Adrenal gland (tissue), 12 donors: ENCODE measurements around the gene PDE4C. TPM values are rescaled to one million over a fixed set of nuclear protein-coding genes. Genes with fewer than 3 reads are reported as not detected.
"Not testable (repeated sequence)": the region's sequence is repeated elsewhere in the genome, so short reads cannot be mapped to it uniquely, and the experiment has no call there.

ENCODE experiments used
- DNase-seq, 7 donors: peaks; one replicate each; pipeline ENCODE4 v3.0.0-alpha.2; 2019 to 2020
- H3K27ac ChIP-seq, 5 donors: fragments of 200-600 bp; sonication (generic) in 4 of 5; 1 replicate in 3 of 5; 2 replicates in 2 of 5; pipeline versions ENCODE4 v1.5.1 to v1.8.0; 2016 to 2020; ENCODE audit warnings: mild to moderate bottlenecking in 1 of 5
- H3K27me3 ChIP-seq: fragments of 200-600 bp; 2 replicates; pipeline ENCODE4 v1.8.0; 2021
- H3K36me3 ChIP-seq, 2 donors: fragments of 200-600 bp; replicated peaks in 1 of 2; 1 replicate in 1 of 2; 2 replicates in 1 of 2; pipeline versions ENCODE4 v1.5.1 to v1.8.0; 2018 to 2022
- H3K4me1 ChIP-seq, 2 donors: fragments of 200-600 bp; replicated peaks in 1 of 2; 1 replicate in 1 of 2; 2 replicates in 1 of 2; pipeline versions ENCODE4 v1.5.1 to v1.8.0; 2018 to 2021
- H3K4me3 ChIP-seq, 4 donors: fragments of 200-600 bp; sonication (generic) in 3 of 4; one replicate each; pipeline ENCODE4 v1.5.1; 2016 to 2018
- H3K9me3 ChIP-seq, 3 donors: fragments of 200-600 bp; sonication (generic) in 1 of 3; replicated peaks in 1 of 3; 1 replicate in 2 of 3; 2 replicates in 1 of 3; pipeline versions ENCODE4 v1.5.1 to v1.8.0; 2016 to 2021
- POLR2A ChIP-seq, 2 donors: fragments of 450-650 bp; IDR thresholded peaks; one replicate each; pipeline ENCODE4 v1.6.1; 2017; ENCODE audit warnings: antibody characterized with exemption in 2 of 2, mild to moderate bottlenecking in 2 of 2, moderate library complexity in 1 of 2
- WGBS, 4 donors: extraction: QIAGEN DNeasy Blood & Tissue Kit in 2 of 4; methylation state at CpG; one replicate each; pipeline versions ENCODE4 v1.1.5 to v1.1.7; 2013 to 2017; 5-methylcytosine and 5-hydroxymethylcytosine counted together
- intact Hi-C, 2 donors: fragments of 100-400 bp; cut with DNase I; formaldehyde crosslinking; loops; one replicate each; pipeline versions ENCODE4 v1.14.1 to v1.15.0; 2022 to 2023
- polyA plus RNA-seq, 3 donors: library from polyadenylated mRNA; stranded (reverse); fragments of 200-250 nt in 2 of 3; fragments of 350-450 nt in 1 of 3; fragmentation: Illumina TruSeq in 1 of 3; extraction: RNeasy Lipid Tissue Mini Kit (QIAGEN cat#74804) in 1 of 3; gene quantifications; one replicate each; pipeline ENCODE4 v1.2.3, GENCODE V29; 2013 to 2014
- total RNA-seq, 9 donors: library from RNA; depleted of rRNA in 4 of 9; stranded (reverse); fragments of >200 nt in 4 of 9; fragments of 120-200 nt in 1 of 9; fragmentation: NEBNext Ultra II Directional in 1 of 9; extraction: Animal tissue kit (Norgen Biotek cat#: 25700) in 1 of 9; gene quantifications; one replicate each; pipeline versions ENCODE4 v1.1.0 to v1.2.4, GENCODE V29; 2013 to 2023
- TF ChIP-seq, protein P1 (sequence below), 6 experiments: fragments of 450-650 bp in 4 of 6; fragments of 200-600 bp in 2 of 6; sonication (generic) in 1 of 6; IDR thresholded peaks; 1 replicate in 5 of 6; 2 replicates in 1 of 6; pipeline versions ENCODE4 v1.5.1 to v1.8.0; 2016 to 2021; ENCODE audit warnings: antibody characterized with exemption in 6 of 6, mild to moderate bottlenecking in 2 of 6, moderate library complexity in 1 of 6
- donor health status: healthy with polysubstance abuse.
- donor health status: Bipolar disorder and iron deficiency.
- donor health status: DM: yes; HTN: yes; CAD: no.
- donor health status: DM: no; HTN: no; CAD: no.
- donor health status: DM: no; HTN: no; CAD: no.
- donor health status: DM: yes; HTN: yes; CAD: no.

Gene PDE4C
- total and polyA plus RNA-seq, 12 donors, result 0.11 to 2.4 (median 0.61) TPM; not detected in 1

GRCh38 chr19:18218159-18218558 is 8.1 kb downstream of the PDE4C start:
- Histone ChIP-seq H3K4me1 (no peaks in the 10 kb centered on the region), H3K9me3 (no peaks in the 10 kb centered on the region), H3K4me3 (no peak overlapping the region), H3K36me3 (no peaks in the 10 kb centered on the region), H3K27ac (no peak overlapping the region), H3K27me3 (peaks cover 3% of the 10 kb centered on the region)
- WGBS, 4 donors, result 59 to 89% (median 83%) methylated on average over 4 to 17 of the region's 17 CpGs
- intact Hi-C loops, result loop anchor here in 1 of 2 donors (5.0 kb wide), 1 partner anchor 39 kb away; a partner anchor contains a TSS
- DNase-seq, result no peak
- no peak for TF ChIP-seq POLR2A (IDR thresholded peaks at IDR 0.05)
- TF ChIP-seq, protein P1, sequence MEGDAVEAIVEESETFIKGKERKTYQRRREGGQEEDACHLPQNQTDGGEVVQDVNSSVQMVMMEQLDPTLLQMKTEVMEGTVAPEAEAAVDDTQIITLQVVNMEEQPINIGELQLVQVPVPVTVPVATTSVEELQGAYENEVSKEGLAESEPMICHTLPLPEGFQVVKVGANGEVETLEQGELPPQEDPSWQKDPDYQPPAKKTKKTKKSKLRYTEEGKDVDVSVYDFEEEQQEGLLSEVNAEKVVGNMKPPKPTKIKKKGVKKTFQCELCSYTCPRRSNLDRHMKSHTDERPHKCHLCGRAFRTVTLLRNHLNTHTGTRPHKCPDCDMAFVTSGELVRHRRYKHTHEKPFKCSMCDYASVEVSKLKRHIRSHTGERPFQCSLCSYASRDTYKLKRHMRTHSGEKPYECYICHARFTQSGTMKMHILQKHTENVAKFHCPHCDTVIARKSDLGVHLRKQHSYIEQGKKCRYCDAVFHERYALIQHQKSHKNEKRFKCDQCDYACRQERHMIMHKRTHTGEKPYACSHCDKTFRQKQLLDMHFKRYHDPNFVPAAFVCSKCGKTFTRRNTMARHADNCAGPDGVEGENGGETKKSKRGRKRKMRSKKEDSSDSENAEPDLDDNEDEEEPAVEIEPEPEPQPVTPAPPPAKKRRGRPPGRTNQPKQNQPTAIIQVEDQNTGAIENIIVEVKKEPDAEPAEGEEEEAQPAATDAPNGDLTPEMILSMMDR (IDR thresholded peaks at IDR 0.05), result no peak

GRCh38 chr19:18216789-18217188 is 9.4 kb downstream of the PDE4C start:
- no peaks in the 10 kb centered on the region for H3K4me1 ChIP-seq
- no peak overlapping the region for H3K27ac ChIP-seq
- TF ChIP-seq, protein P1 (IDR thresholded peaks at IDR 0.05), result no peak
- TF ChIP-seq POLR2A (IDR thresholded peaks at IDR 0.05), result no peak
- WGBS, 4 donors, result 86 to 94% (median 92%) methylated on average over 7 to 8 of the region's 8 CpGs
- H3K9me3 ChIP-seq, result no peaks in the 10 kb centered on the region
- H3K27me3 ChIP-seq, result no peaks in the 10 kb centered on the region
- H3K4me3 ChIP-seq, result no peak overlapping the region
- DNase-seq, result no peak
- intact Hi-C loops, result loop anchor here in 1 of 2 donors (5.0 kb wide), 1 partner anchor 41 kb away; a partner anchor contains a TSS
- H3K36me3 ChIP-seq, result no peaks in the 10 kb centered on the region

GRCh38 chr19:18214779-18215433 is 11.3 kb downstream of the PDE4C start:
- no peaks in the 10 kb centered on the region for H3K36me3 ChIP-seq
- no peaks in the 10 kb centered on the region for H3K9me3 ChIP-seq
- no peak overlapping the region for H3K27ac ChIP-seq
- intact Hi-C loops, result loop anchor here (5.0 kb wide), 2 partner anchors 37 to 42 kb away; a partner anchor contains a TSS
- 58 to 71% (median 64%) methylated on average over 7 of the region's 7 CpGs for whole genome bisulfite sequencing, 4 donors
- H3K4me1 ChIP-seq, result no peaks in the 10 kb centered on the region
- DNase-seq, result no peak
- TF ChIP-seq POLR2A (IDR thresholded peaks at IDR 0.05), result no peak
- TF ChIP-seq, protein P1 (IDR thresholded peaks at IDR 0.05), result no peak
- no peak overlapping the region for H3K4me3 ChIP-seq
- no peaks in the 10 kb centered on the region for H3K27me3 ChIP-seq

DNA sequence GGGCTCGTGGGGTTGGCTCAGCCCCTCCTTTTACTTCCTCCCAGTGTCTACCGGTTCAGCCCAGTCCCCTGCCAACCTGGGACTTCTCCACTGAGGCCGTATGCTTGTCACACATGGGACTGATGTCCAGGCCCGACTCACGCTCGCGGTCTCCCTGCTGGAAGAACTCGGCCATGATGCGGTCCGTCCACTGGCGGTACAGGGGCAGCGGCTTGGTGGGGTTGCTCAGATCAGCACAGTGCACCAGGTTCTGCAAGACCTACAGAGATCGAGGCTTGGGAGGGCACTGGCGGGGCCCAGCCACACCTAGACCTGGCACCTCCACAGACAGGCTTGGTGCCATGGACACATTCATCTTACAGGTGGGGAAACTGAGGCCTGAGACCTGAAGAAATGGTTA is 14.6 kb downstream of the PDE4C start:
- Histone ChIP-seq H3K4me1 (no peaks in the 10 kb centered on the region), H3K27me3 (no peaks in the 10 kb centered on the region), H3K36me3 (no peaks in the 10 kb centered on the region), H3K4me3 (no peak overlapping the region), H3K9me3 (no peaks in the 10 kb centered on the region), H3K27ac (no peak overlapping the region)
- WGBS, 4 donors, result 76 to 84% (median 78%) methylated on average over 7 to 14 of the region's 14 CpGs
- DNase-seq, result no peak
- TF ChIP-seq, protein P1 (IDR thresholded peaks at IDR 0.05), result no peak
- no peak for TF ChIP-seq POLR2A (IDR thresholded peaks at IDR 0.05)
- intact Hi-C loops, result loop anchor here in 1 of 2 donors (5.0 kb wide), 1 partner anchor 41 kb away; no protein-coding TSS in a partner anchor

DNA sequence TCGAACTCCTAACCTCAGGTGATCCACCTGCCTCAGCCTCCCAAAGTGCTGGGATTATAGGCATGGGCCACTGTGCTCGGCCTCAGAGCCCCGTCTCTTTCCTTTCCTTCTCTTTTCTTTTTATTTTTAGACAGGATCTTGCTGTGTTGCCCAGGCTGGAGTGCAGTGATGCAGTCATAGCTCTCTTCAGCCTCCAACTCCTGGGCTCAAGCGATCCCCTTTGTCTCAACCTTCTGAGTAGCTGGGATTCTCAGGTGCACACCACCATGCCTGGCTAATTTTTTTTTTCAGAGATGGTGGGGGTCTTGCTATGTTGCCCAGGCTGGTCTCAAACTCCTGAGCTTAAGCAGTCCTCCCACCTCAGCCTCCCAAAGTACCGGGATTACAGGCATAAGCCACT is 16.3 kb downstream of the PDE4C start:
- intact Hi-C loops, result loop anchor here in 1 of 2 donors (5.0 kb wide), 1 partner anchor 42 kb away; no protein-coding TSS in a partner anchor
- H3K4me3 ChIP-seq, H3K27ac ChIP-seq, H3K27me3 ChIP-seq, DNase-seq, H3K9me3 ChIP-seq, H3K36me3 ChIP-seq: not testable (repeated sequence)
- 71 to 81% (median 75%) methylated on average over 5 of the region's 5 CpGs for WGBS, 4 donors
- H3K4me1 ChIP-seq, result peaks cover 8 to 11% of the 10 kb centered on the region in 2 donors
